GM18526 (cell line): ENCODE measurements around the gene THSD7A.

Experiments used
- POLR2A ChIP-seq: IDR thresholded peaks from 3 replicates; pipeline ENCODE4 v1.6.1; 2011; ENCODE audit not compliant: insufficient read length; ENCODE audit errors: extremely low read depth

THSD7A gene

DNA sequence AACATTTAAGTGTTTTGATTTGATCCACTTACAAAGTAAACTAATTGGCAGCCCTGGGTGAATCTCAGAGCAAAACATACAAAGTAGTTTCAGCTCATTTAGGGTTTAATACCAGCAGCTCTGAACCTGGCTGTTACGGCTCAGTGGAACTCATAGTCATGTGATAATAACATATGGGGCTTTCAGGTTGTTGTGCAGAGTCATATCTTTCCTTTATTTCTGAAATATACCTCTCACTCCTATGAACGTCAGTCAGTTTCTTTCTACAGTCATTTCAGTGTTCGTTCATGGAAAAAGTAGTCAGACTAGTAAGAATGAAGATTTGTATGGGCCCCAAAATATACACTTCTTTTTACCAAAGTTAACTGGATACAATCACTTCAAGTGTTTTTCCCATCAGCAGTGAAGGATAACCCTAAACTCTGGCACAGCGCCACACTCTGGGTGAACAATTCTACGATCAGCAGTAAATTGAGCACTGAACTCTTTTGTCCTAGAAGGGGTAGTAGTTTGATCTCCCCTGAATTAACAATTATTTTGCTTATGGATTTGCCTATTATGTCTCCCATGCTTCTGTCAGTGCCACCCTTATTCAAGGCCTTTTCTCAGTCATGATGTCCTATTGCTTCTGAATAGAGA lies 218.6 kb downstream of the THSD7A start:
- no peak for TF ChIP-seq POLR2A

DNA sequence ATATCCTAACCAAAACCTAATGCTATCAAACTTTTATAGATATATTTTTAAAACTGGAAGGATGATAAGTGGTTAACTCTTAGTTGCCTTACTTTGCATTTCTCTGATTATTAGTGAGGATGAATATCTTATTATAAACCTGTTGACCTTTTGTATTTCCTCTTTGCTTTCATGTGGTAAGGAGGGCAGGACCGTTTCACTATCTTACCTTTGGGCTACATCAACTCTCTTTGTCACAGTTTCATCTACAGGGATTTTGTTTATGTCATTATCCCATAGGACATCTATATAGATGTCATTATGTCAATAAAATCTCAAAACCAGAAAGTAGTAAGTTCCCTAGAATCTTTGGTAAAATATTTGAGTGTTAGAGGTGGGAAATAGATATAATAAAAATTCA lies 219.3 kb downstream of the THSD7A start:
- TF ChIP-seq POLR2A: no peak

DNA sequence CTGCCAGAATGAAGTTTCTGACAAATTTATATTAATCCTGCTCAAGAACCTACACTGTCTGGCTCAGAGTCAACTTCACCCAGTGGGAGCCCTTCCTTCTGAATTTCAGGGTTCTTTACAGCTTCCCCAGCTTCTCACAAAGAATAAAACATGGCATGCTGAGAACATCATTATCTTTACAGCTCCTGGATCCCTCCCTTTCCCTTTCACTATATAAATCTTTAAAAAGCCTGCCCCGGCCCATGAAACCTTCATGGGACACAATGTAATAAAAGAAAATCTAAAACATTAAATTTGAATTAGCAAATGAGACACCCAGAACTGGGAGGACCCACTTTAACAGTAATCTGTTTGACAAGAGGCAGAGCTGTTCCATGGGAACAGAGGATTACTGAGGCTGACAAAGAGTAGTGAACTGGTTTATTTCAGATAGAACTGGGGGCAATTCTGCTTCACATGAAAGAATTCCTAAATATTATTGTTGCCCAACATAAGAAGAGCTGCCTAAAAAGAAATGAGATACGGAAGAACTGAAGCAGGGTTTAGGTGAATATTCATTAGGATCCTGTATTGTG lies 222.8 kb downstream of the THSD7A start:
- no peak for TF ChIP-seq POLR2A

DNA sequence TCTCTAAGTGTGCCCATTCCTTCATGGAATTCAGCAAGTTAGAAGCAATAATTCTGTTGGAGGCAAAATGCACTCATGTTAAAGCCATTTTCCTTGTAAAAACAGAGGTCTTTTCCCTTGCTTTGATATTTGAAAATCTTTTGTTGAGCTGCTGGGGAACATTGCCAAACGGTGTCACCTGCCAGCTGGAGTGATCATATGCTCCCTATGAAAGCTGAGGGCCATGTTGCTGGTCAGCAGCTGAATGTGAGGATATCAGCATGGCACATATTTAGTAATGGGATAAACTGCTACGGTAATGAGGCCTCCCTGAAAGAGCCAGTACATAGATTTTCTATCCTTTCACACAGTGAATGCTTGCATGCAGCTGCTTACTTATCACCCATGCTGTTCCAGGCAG lies 224.3 kb downstream of the THSD7A start:
- TF ChIP-seq POLR2A: no peak

DNA sequence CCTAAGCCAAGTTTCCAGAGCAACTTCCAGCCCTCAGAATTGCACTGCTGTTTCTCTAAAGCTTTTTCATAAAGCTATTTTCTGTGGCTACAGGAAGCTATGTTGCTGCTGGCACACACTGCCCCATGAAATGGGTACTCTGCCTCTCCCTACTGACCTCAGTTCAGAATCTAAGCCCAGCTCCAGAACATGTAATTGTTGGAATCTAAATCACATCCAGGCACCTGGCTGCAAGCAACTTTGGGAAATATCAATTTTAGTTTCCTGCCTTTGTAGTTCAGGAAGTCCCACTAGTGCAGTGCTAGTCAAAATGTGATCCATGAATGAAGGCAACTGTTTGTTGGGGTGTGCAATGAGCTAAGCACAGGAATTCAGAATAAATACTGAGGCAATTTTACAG lies 226.2 kb downstream of the THSD7A start:
- no peak for TF ChIP-seq POLR2A

DNA sequence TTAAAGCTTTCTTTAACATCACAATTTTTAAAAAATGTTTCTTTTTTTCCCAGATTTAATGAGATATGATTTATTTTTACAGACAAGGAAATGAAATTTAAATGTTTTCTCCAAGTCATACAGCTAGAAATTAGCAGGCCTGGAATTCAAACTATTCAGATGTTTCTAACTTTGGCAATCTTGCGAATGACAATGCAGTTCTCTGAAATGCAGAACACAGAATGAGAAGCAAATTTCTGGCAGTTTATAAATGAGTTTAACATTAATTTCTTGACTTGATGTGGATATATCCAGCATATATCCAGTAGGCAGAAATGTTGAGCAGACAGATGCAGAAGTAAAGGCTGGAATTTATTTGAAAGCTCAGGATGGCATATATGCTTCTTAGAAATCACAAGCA lies 227.5 kb downstream of the THSD7A start:
- no peak for TF ChIP-seq POLR2A

DNA sequence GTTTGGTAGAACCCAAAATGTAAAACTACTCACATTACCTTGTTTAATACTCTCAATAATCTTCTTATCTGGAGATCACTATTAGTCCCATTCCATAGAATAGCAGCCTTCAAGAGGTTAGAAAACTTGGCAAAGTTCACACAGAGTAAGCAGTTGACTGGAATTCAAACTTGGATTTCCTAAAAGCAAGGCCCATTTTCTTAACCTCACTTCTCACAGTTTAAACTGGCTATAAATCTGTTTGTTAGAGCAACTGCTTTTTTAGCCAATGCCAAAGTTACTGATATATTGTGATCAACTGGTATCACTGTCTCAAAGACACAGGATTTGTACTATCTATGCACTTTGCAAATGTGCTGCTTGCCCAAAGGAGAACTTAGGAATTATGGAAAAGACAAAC lies 230.2 kb downstream of the THSD7A start:
- TF ChIP-seq POLR2A: no peak

DNA sequence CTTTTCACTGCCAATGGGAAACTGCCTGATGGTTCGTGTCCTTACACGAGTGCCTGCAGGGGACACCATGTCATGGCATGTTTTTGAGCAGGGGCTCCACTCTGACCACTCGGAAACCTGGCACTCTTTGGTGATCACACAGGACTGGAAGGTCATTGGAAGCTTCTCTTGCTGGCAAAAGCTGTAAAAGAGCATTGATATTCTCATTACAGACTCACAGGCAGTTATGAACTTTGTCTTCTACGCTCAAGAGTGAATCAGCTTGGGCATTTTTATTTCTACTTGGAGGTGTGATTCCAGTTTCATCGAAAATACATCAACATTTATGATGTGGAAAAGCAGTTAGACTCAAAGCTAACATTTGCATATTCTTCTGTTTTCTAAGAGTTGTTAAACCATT lies 238.7 kb downstream of the THSD7A start:
- no peak for TF ChIP-seq POLR2A

DNA sequence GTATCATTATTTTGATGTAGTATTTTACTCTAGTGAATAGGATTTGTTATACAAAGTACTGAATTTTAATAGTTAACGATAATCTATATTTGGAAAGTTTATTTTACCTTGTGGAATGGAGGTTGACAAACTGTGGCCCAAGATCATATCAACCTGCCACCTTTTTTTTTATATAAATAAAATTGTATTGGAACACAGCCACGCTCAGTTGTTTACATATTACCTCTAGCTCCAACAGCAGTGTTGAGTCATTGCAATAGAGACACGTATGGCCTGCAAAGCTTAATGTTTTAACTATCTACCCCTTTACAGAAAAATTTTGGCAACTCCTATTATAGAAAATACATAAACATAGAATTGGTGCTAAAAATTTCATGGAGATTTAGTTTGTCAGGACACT lies 239.3 kb downstream of the THSD7A start:
- no peak for TF ChIP-seq POLR2A

DNA sequence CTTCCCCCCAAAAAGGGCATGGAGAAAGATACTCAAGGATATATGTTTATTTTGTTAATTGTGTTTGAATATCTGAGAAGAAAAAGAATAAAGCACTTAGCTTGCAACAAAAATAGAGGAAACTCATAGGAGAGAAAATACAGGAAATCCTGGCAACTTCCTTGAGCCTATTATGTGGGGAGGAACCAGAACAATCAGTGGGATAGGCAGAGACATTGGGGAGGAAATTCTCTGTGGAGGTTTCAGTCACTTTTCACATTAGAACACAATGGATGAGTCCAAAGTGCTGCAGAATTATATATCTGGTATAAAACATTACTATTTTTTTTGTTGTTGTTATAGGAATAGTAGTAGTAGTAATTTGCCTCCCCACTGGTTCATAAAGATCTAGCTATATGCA lies 240.1 kb downstream of the THSD7A start:
- no peak for TF ChIP-seq POLR2A

DNA sequence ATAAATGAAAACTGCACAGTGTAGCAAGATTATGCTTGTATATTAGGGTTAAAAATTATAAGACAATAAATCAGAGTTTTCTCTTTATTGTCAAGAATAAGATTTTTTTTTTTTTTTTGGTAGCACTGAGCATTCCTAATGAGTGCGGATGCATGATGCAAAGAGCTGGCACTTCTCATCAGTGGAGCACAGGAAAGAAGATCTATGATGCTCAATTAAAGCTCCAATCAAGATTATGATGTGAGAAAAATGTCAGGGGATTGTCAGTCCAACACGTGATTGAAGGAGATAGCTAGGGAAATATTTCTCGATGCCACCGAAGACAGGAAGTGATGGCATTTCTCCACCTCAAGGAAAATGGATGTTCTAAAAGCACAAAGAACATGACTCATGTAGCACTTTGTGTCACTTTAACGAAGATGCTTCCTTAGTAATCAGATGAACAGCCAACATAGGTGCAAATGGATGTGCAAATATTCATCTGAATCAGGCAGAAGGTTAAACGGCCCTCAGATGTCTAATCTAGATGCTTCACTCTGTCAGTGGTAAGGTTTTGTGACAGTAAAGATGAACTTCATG lies 240.9 kb downstream of the THSD7A start:
- no peak for TF ChIP-seq POLR2A

DNA sequence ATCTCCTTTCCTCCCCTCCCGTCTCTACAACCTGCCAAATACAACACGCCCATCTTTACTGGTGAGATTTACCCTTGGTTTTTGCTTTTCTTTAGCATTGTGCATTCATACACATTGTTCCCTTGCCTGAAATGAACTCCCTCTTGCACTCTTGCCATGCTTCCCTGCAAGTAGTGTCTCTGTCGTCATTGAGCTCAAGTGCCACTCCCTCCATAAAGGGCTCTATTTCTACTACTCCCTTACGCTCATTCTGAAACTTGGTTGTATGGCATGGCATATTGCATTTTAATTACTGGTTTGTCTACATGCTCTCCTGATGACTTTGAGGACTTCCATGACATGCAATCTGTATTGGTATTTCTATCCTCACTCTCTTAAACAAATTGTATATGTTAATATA lies 242.7 kb downstream of the THSD7A start:
- TF ChIP-seq POLR2A: no peak

DNA sequence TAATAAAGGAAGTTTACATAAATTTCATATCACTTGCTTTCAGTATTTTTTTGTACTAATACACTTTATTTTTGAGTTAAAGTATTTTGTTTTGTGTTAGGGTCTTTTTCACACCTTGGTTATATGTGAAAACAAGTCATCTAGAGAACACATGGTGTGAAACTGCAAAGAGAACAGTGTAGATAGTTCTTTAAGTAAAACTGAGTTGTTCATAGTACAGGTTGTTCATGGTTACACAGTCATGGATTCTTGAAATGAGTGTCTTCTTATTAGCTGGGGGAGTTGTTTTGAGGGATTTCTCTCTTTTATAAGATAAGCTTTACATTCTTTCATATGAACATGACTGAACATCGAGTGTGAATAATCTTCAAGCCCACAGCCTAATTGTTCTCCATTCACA lies 244.2 kb downstream of the THSD7A start:
- no peak for TF ChIP-seq POLR2A

DNA sequence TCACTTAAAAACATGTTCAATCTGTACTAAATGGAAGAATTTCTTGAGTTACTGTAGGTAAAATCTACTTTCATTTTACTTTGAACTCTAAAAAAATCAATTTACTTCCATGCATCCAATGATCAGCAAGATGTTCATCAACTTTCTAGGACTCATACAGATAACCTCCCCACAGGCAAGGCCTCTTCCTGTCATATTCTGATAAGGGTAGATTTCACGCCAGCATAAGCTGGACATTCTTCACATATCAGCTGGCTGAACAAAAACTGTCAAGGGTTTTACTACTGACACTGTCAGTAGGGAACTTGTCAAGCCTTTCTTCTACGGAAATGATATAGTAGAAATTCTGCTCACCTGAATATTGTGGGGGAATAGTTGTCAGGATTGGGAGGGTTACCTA lies 244.9 kb downstream of the THSD7A start:
- no peak for TF ChIP-seq POLR2A

DNA sequence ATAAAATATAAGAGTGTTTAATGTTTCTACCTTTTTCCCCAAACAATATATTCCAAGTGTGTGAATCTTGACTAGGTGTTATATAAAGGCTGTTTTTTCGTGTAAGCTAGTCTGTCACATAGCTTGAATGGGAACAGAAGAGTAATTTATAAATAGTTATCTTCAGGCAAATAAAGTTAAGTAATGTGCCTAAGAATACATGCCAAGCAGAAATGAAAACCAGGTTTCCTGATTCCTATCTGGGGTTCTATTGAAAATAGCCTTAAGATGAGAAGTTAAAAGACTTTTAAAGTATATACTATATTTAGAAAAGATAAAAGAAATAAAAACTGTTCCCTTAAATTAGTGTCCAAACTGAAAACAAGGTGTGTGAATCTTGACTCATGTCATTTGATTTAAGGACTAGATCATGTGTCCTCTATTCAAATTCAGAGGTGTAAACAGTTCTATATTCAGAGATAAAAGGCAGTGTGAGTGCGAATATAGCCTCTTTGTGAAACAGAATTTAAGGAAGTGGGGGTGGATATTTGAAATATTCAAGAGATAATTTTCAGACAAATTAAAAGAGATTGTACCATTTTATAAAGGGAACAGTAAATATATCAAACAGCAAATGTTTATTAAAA lies 247.5 kb downstream of the THSD7A start:
- TF ChIP-seq POLR2A: no peak

DNA sequence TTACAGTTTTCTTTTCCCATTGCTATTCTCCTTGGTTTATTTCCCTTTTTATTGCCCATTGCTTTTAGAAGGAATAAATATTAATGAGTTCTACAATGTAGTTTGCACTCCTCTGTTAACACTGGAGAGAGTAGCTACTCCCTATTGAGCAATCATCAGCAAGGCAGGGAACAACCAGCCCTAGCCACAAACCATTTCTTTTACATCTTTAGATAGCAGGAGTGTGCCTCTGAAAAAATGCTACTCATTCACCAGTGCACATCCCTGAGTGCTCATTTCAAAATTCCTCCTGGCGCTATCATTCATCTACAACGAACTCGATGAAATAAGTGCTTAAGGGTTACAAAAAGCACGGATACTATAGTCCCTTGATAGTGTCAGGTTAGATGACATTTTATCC lies 252.9 kb downstream of the THSD7A start:
- TF ChIP-seq POLR2A: no peak
